ENCODE data around the gene MYCL. TPM values are rescaled to one million over a fixed set of nuclear protein-coding genes. Genes with fewer than 3 reads are reported as not detected.

MYCL gene
- total and polyA plus RNA-seq, 10 of the 15 experiments (the other 5 are each of a cell fraction or from before 2014, with no cell fraction given) = 0.11 to 1.4 (median 0.40) TPM; not detected in 1

- TF ChIP-seq BCL3 (IDR thresholded peaks at IDR 0.05; ENCODE audit: borderline replicate concordance, insufficient read depth, low read depth, low read length, poor library complexity, severe bottlenecking) = no peak
- no peak for TF ChIP-seq E2F8 (IDR thresholded peaks at IDR 0.05; ENCODE audit: low read depth, partially characterized antibody)
- TF ChIP-seq MYC (IDR thresholded peaks at IDR 0.05; ENCODE audit: insufficient read depth, insufficient read length, insufficient replicate concordance, low read length, severe bottlenecking) = no peak
- no peak for TF ChIP-seq ZSCAN29 (IDR thresholded peaks at IDR 0.05)
- TF ChIP-seq ASH2L (IDR thresholded peaks at IDR 0.05; ENCODE audit: borderline replicate concordance, low read depth) = no peak
- TF ChIP-seq REST (IDR thresholded peaks at IDR 0.05; ENCODE audit: low read depth, low read length) = no peak
- TF ChIP-seq WRNIP1 (IDR thresholded peaks at IDR 0.05; ENCODE audit: borderline replicate concordance, low read depth, low read length) = no peak
- no peak for TF ChIP-seq SMAD5 (IDR thresholded peaks at IDR 0.05; ENCODE audit: low read depth)
Measured at GRCh38 chr1:39847940-39848339, 53.8 kb downstream of the MYCL start (continued).

Measured in GM12878 (cell line).